GM10248 (cell line): ENCODE results near the gene WDR47.

ENCODE experiments used
- CTCF ChIA-PET: fragments of 300-600 bp; sonication (Branson Sonifier 250); formaldehyde crosslinking; extraction: SDS; loops from one replicate; lab custom pipeline; 2021; ENCODE audit warnings: antibody characterized with exemption; lab: Yijun Ruan, JAX
- POLR2A ChIA-PET: fragments of 350-650 bp; sonication (Branson Sonifier 250); formaldehyde crosslinking; extraction: SDS; loops from one replicate; lab custom pipeline; 2020; ENCODE audit warnings: antibody characterized with exemption; lab: Yijun Ruan, JAX
- DNase-seq: peaks from one replicate; pipeline ENCODE4 v3.0.0; 2012; ENCODE audit errors: extremely low spot score
- TF ChIP-seq, protein P1 (sequence below): IDR thresholded peaks from 2 replicates; pipeline ENCODE4 v1.5.1; 2012; ENCODE audit warnings: mild to moderate bottlenecking, low read depth; ENCODE audit errors: extremely low read depth, missing control alignments, control extremely low read depth

WDR47 gene

DNA sequence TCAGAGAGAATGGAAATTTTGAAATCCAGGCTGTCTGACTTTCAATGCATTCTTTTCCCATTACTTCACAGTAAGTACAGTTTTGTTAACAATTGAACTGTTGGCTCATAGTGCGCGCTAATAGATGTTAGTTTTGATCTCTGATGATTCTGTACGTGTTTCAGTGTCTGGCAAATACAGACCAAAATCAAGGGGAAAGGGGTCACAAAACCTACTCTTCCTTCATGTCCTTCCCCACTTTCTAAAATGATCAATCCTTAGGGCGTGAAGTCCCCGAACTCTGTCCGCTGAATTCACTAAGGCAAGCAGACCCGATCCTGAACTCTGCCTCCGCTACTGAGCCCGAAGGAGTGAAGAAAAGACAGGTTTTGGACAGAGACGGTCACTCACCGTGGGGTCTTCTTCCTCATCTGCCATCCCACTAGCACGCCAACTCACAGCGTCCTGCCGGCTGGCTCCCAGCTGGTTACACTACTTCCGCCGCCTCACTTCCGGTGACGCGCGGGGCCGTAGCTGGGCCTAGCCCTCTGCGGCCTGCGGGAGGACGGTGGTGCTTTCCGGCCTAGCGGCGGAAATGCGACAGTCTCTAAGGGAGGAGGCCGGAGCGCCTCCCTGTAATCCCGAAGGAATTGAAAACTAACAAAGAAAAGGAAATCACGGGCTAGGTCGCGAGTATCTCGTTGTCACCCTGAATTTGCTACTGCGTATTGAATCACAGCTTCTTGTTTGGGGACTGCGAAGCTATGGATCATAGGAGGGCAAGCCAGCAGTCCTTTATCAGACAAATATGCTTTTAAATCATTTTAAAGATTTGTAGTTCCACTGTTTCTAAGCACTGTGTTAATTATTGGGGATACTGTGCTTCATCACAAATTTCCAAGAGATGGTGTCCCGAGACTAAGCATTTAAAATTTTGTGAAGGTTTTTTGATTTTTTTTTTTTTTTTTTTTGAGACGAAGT lies 33.9 kb upstream of the WDR47 start, which contains the start of gene TAF13:
TSS of gene TAF13 (minus strand) at position 473 of the 960 bp plus-strand sequence. CDS start at position 417, 56 bp downstream.
- TF ChIP-seq, protein P1, sequence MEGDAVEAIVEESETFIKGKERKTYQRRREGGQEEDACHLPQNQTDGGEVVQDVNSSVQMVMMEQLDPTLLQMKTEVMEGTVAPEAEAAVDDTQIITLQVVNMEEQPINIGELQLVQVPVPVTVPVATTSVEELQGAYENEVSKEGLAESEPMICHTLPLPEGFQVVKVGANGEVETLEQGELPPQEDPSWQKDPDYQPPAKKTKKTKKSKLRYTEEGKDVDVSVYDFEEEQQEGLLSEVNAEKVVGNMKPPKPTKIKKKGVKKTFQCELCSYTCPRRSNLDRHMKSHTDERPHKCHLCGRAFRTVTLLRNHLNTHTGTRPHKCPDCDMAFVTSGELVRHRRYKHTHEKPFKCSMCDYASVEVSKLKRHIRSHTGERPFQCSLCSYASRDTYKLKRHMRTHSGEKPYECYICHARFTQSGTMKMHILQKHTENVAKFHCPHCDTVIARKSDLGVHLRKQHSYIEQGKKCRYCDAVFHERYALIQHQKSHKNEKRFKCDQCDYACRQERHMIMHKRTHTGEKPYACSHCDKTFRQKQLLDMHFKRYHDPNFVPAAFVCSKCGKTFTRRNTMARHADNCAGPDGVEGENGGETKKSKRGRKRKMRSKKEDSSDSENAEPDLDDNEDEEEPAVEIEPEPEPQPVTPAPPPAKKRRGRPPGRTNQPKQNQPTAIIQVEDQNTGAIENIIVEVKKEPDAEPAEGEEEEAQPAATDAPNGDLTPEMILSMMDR = peak; percentile 8
- ChIA-PET POLR2A (interaction anchor here (0.5 to 1.2 kb wide), 4 partner anchors 10 to 36 kb away, joined by 3 to 9 read pairs (median 6); partner anchors contain the start of gene WDR47), CTCF (interaction anchor here (0.9 to 2.6 kb wide), 5 partner anchors 9 to 24 kb away, joined by 3 to 16 read pairs (median 5); partner anchors contain the start of gene TMEM167B)
- DNase-seq = peak; percentile 94

DNA sequence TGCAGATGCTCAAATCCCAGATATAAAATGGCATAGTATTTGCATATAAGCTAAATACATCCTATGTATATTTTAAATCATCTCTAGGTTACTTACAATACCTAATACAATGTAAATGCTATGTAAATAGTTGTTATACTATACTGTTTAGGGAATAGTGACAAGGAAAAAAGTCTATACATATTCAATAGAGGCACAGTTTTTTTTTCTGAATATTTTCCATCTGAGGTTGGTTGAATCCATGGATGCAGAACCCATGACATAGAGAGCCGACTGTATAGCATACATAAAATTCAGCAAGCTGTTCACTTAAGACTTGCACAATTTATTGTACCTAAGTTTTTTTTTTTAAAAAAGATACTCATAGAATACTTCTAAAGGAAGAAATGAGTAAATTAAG lies 27.4 kb upstream of the WDR47 start:
- TF ChIP-seq, protein P1 = no peak
- ChIA-PET POLR2A (no interaction called here), CTCF (interaction anchor here (1.0 to 1.3 kb wide), 4 partner anchors 8 to 21 kb away, joined by 3 to 5 read pairs (median 3); partner anchors contain the start of gene TMEM167B)
- DNase-seq = no peak

DNA sequence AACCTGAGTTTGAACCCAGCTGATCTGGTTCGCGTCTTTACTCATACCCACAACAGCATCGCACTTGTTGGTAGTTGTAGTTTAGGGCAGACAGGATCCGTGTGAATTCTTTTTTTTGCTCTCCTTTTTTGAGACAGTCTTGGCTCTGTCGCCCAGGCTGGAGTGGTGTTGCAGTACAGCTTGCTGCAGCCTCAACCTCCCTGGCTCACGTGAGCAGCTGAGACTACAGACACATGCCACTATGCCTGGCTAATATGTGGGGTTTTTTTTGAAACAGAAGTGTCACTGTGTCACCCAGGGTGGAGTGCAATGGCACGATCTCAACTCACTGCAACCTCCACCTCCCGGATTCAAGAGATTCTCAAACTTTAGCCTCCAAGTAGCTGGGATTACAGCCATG lies 26.0 kb upstream of the WDR47 start:
- ChIA-PET POLR2A (interaction anchor here (1.2 kb wide), 1 partner anchor 26 kb away, joined by 3 read pairs; the partner anchor contains the start of gene WDR47), CTCF (interaction anchor here (1.1 kb wide), 3 partner anchors 10 to 95 kb away, joined by 3 read pairs; no protein-coding TSS in a partner anchor)
- no peak for DNase-seq
- TF ChIP-seq, protein P1 = no peak

- DNase-seq = no peak
- POLR2A ChIA-PET = interaction anchor here (0.6 kb wide), 1 partner anchor 78 kb away, joined by 3 read pairs; no protein-coding TSS in a partner anchor
- TF ChIP-seq, protein P1 = no peak
- CTCF ChIA-PET = no interaction called here
Observed at GRCh38 chr1:109065137-109065536, 23.2 kb upstream of the WDR47 start.

- TF ChIP-seq, protein P1 = no peak
- ChIA-PET POLR2A (interaction anchor here (0.9 kb wide), 1 partner anchor 39 kb away, joined by 3 read pairs; no protein-coding TSS in a partner anchor), CTCF (interaction anchor here (1.0 to 1.5 kb wide), 5 partner anchors 15 to 76 kb away, joined by 3 to 6 read pairs (median 4); partner anchors contain the start of gene WDR47)
- DNase-seq = no peak
Observed at GRCh38 chr1:109061183-109061582, 19.3 kb upstream of the WDR47 start.

- ChIA-PET CTCF (interaction anchor here (1.0 to 1.5 kb wide), 5 partner anchors 15 to 76 kb away, joined by 3 to 6 read pairs (median 4); partner anchors contain the start of gene WDR47), POLR2A (interaction anchor here (0.9 kb wide), 1 partner anchor 39 kb away, joined by 3 read pairs; no protein-coding TSS in a partner anchor)
- no peak for DNase-seq
- TF ChIP-seq, protein P1 = no peak
Observed at GRCh38 chr1:109060707-109061106, 18.8 kb upstream of the WDR47 start.
